GOT3 (cell line): Measurements from ENCODE around the gene HNRNPC.

ENCODE experiments used
- DNase-seq: peaks from one replicate; lab custom pipeline; 2025; ENCODE audit warnings: mixed read lengths; lab: John Stamatoyannopoulos, UW

The HNRNPC gene

GRCh38 chr14:21210023-21210422 lies 59.2 kb downstream of the HNRNPC start:
- no peak for DNase-seq

GRCh38 chr14:21209185-21209584 lies 60.1 kb downstream of the HNRNPC start:
- no peak for DNase-seq

- DNase-seq, result no peak
These were observed 60.7 kb downstream of the HNRNPC start for GRCh38 chr14:21208554-21208953.

GRCh38 chr14:21206753-21207684 lies 62.2 kb downstream of the HNRNPC start:
- DNase-seq, result no peak

- DNase-seq, result no peak
These were observed 63.3 kb downstream of the HNRNPC start for GRCh38 chr14:21205678-21206581.

GRCh38 chr14:21205026-21205677 lies 64.1 kb downstream of the HNRNPC start:
- DNase-seq, result no peak

- no peak for DNase-seq
These were observed 64.8 kb downstream of the HNRNPC start for GRCh38 chr14:21204167-21205025.

GRCh38 chr14:21203470-21204166 lies 65.6 kb downstream of the HNRNPC start:
- no peak for DNase-seq

GRCh38 chr14:21202463-21203358 lies 66.5 kb downstream of the HNRNPC start:
- no peak for DNase-seq

- no peak for DNase-seq
These were observed 67.3 kb downstream of the HNRNPC start for GRCh38 chr14:21201732-21202462.

GRCh38 chr14:21200752-21201461 lies 68.3 kb downstream of the HNRNPC start:
- DNase-seq, result no peak

GRCh38 chr14:21199611-21200560 lies 69.4 kb downstream of the HNRNPC start:
- DNase-seq, result no peak

- no peak for DNase-seq
These were observed 71.6 kb downstream of the HNRNPC start for GRCh38 chr14:21197418-21198205.

- no peak for DNase-seq
These were observed 74.6 kb downstream of the HNRNPC start for GRCh38 chr14:21194597-21194996.

GRCh38 chr14:21192875-21193535 lies 76.2 kb downstream of the HNRNPC start:
- no peak for DNase-seq

GRCh38 chr14:21192447-21192822 lies 76.8 kb downstream of the HNRNPC start:
- no peak for DNase-seq
